ENCODE results near the gene VPS8. TPM values are rescaled to one million over a fixed set of nuclear protein-coding genes. Genes with fewer than 3 reads are reported as not detected.

Gene VPS8
- total RNA-seq, 2 donors from 2014 or later: 40.1 to 78.0 TPM

- no peak overlapping the region for H3K27ac ChIP-seq
- no peaks in the 10 kb centered on the region for H3K27me3 ChIP-seq (replicated peaks; ENCODE audit: insufficient read depth)
- TF ChIP-seq CTCF (IDR thresholded peaks at IDR 0.05): no peak
- no peak overlapping the region for H3K4me3 ChIP-seq
- no peaks in the 10 kb centered on the region for H3K4me1 ChIP-seq (ENCODE audit: control insufficient read depth in 1 of 2, low read depth in 2 of 2)
- DNase-seq (ENCODE audit: low spot score) (no peak), ATAC-seq (ENCODE audit: insufficient number of reproducible peaks, low FRiP score, low read depth) (no peak)
- H3K36me3 ChIP-seq: no peaks in the 10 kb centered on the region
- H3K9me3 ChIP-seq: peaks cover 2% of the 10 kb centered on the region
Measured at GRCh38 chr3:185037801-185038200, 225.8 kb downstream of the VPS8 start.

- TF ChIP-seq CTCF (IDR thresholded peaks at IDR 0.05): no peak
- Histone ChIP-seq H3K27me3 (replicated peaks; ENCODE audit: insufficient read depth) (no peaks in the 10 kb centered on the region), H3K36me3 (no peaks in the 10 kb centered on the region), H3K4me3 (no peak overlapping the region), H3K4me1 (ENCODE audit: control insufficient read depth in 1 of 2, low read depth in 2 of 2) (peaks cover 0 to 5% of the 10 kb centered on the region in 2 donors), H3K27ac (no peak overlapping the region), H3K9me3 (peaks cover 2% of the 10 kb centered on the region)
- DNase-seq (ENCODE audit: low spot score): no peak
- no peak for ATAC-seq (ENCODE audit: insufficient number of reproducible peaks, low FRiP score, low read depth)
Measured at GRCh38 chr3:185040425-185040824, 228.5 kb downstream of the VPS8 start.

- H3K27me3 ChIP-seq (replicated peaks; ENCODE audit: insufficient read depth): no peaks in the 10 kb centered on the region
- DNase-seq (ENCODE audit: low spot score): no peak
- H3K27ac ChIP-seq: no peak overlapping the region
- no peak for TF ChIP-seq CTCF (IDR thresholded peaks at IDR 0.05)
- no peak overlapping the region for H3K4me3 ChIP-seq
- ATAC-seq (ENCODE audit: insufficient number of reproducible peaks, low FRiP score, low read depth): no peak
- no peaks in the 10 kb centered on the region for H3K9me3 ChIP-seq
- peaks cover 0 to 5% of the 10 kb centered on the region in 2 donors for H3K4me1 ChIP-seq (ENCODE audit: control insufficient read depth in 1 of 2, low read depth in 2 of 2)
- no peaks in the 10 kb centered on the region for H3K36me3 ChIP-seq
Measured at GRCh38 chr3:185041540-185041939, 229.6 kb downstream of the VPS8 start.

GRCh38 chr3:185042312-185043050 lies 230.5 kb downstream of the VPS8 start:
- no peaks in the 10 kb centered on the region for H3K9me3 ChIP-seq
- no peak for TF ChIP-seq CTCF (IDR thresholded peaks at IDR 0.05)
- H3K27ac ChIP-seq: no peak overlapping the region
- H3K4me1 ChIP-seq (ENCODE audit: control insufficient read depth in 1 of 2, low read depth in 2 of 2): peaks cover 0 to 5% of the 10 kb centered on the region in 2 donors
- no peak overlapping the region for H3K4me3 ChIP-seq
- no peaks in the 10 kb centered on the region for H3K27me3 ChIP-seq (replicated peaks; ENCODE audit: insufficient read depth)
- DNase-seq (ENCODE audit: low spot score): no peak
- no peaks in the 10 kb centered on the region for H3K36me3 ChIP-seq
- ATAC-seq (ENCODE audit: insufficient number of reproducible peaks, low FRiP score, low read depth): no peak

GRCh38 chr3:185046164-185046515 lies 234.2 kb downstream of the VPS8 start:
- no peak for TF ChIP-seq CTCF (IDR thresholded peaks at IDR 0.05)
- peaks cover 0 to 5% of the 10 kb centered on the region in 2 donors for H3K4me1 ChIP-seq (ENCODE audit: control insufficient read depth in 1 of 2, low read depth in 2 of 2)
- ATAC-seq (ENCODE audit: insufficient number of reproducible peaks, low FRiP score, low read depth) (no peak), DNase-seq (ENCODE audit: low spot score) (no peak)
- H3K27ac ChIP-seq: no peak overlapping the region
- peaks cover 22% of the 10 kb centered on the region for H3K36me3 ChIP-seq
- no peaks in the 10 kb centered on the region for H3K9me3 ChIP-seq
- H3K27me3 ChIP-seq (replicated peaks; ENCODE audit: insufficient read depth): no peaks in the 10 kb centered on the region
- H3K4me3 ChIP-seq: no peak overlapping the region

All from thoracic aorta (tissue), 2 donors.